HepG2 (cell line): Measurements from ENCODE around the gene CSTB. TPM values are rescaled to one million over a fixed set of nuclear protein-coding genes. Genes with fewer than 3 reads are reported as not detected.

Experiments
- CCDC6 ChIP-seq: sonication (generic); formaldehyde crosslinking; IDR thresholded peaks from 2 replicates; pipeline ENCODE4 v1.8.1; 2022; ENCODE audit warnings: mild to moderate bottlenecking, missing genetic modification reagents, moderate library complexity
- DNMT1 ChIP-seq: sonication (generic); formaldehyde crosslinking; IDR thresholded peaks from 2 replicates; pipeline ENCODE4 v1.5.1; 2020; ENCODE audit warnings: mild to moderate bottlenecking, missing genetic modification reagents
- DNMT3B ChIP-seq: conservative IDR thresholded peaks from 2 replicates; pipeline ENCODE4 v1.6.1; 2016; ENCODE audit warnings: missing biosample characterization, control low read depth
- DRAP1 ChIP-seq: IDR thresholded peaks from 2 replicates; pipeline ENCODE4 v1.6.1; 2016; ENCODE audit warnings: missing genetic modification reagents, missing compliant biosample characterization
- HBP1 ChIP-seq: IDR thresholded peaks from 2 replicates; pipeline ENCODE4 v1.6.1; 2016; ENCODE audit warnings: low read depth, control low read depth
- HOMEZ ChIP-seq: IDR thresholded peaks from 2 replicates; pipeline ENCODE4 v1.6.1; 2016; ENCODE audit warnings: low read depth
- HOXA3 ChIP-seq: sonication (generic); formaldehyde crosslinking; IDR thresholded peaks from 2 replicates; pipeline ENCODE4 v1.5.0; 2020; ENCODE audit warnings: missing genetic modification reagents
- JDP2 ChIP-seq: sonication (generic); formaldehyde crosslinking; IDR thresholded peaks from 2 replicates; pipeline ENCODE4 v1.8.1; 2022; ENCODE audit warnings: missing genetic modification reagents, borderline replicate concordance
- MAFF ChIP-seq: IDR thresholded peaks from 2 replicates; pipeline ENCODE4 v1.6.1; 2011; ENCODE audit warnings: low read depth, low read length, improper control_type of control experiment
- PBX2 ChIP-seq: IDR thresholded peaks from 2 replicates; pipeline ENCODE4 v1.6.1; 2016; ENCODE audit warnings: control low read depth
- RAD21 ChIP-seq: fragments of 450-650 bp; formaldehyde crosslinking; IDR thresholded peaks from 2 replicates; pipeline ENCODE4 v1.5.0; 2020; ENCODE audit warnings: mild to moderate bottlenecking
- REXO4 ChIP-seq: sonication (generic); formaldehyde crosslinking; IDR thresholded peaks from 2 replicates; pipeline ENCODE4 v1.8.0; 2022; ENCODE audit warnings: missing genetic modification reagents, mild to moderate bottlenecking, borderline replicate concordance
- SAFB2 ChIP-seq: sonication (generic); formaldehyde crosslinking; IDR thresholded peaks from 2 replicates; pipeline ENCODE4 v1.5.1; 2020; ENCODE audit warnings: missing genetic modification reagents, low read depth, mild to moderate bottlenecking, borderline replicate concordance
- TCF7 ChIP-seq: sonication (generic); IDR thresholded peaks from 2 replicates; pipeline ENCODE4 v1.6.1; 2016; ENCODE audit warnings: antibody characterized with exemption, low read depth
- TFAP4 ChIP-seq: sonication (generic); IDR thresholded peaks from 2 replicates; pipeline ENCODE4 v1.6.1; 2016; ENCODE audit warnings: low read depth, borderline replicate concordance
- ZFX ChIP-seq: sonication (generic); formaldehyde crosslinking; IDR thresholded peaks from 2 replicates; pipeline ENCODE4 v1.4.0; 2020; ENCODE audit warnings: mild to moderate bottlenecking, low read depth, missing genetic modification reagents, moderate library complexity
- ZNF503 ChIP-seq: sonication (generic); formaldehyde crosslinking; IDR thresholded peaks from 2 replicates; pipeline ENCODE4 v1.4.0; 2020; ENCODE audit warnings: missing genetic modification reagents
- ZNF605 ChIP-seq: sonication (generic); formaldehyde crosslinking; IDR thresholded peaks from 2 replicates; pipeline ENCODE4 v1.8.0; 2022; ENCODE audit warnings: mild to moderate bottlenecking, missing genetic modification reagents
- ZNF691 ChIP-seq: sonication (generic); formaldehyde crosslinking; IDR thresholded peaks from 2 replicates; pipeline ENCODE4 v1.4.0; 2020; ENCODE audit warnings: missing genetic modification reagents, low read depth, mild to moderate bottlenecking, borderline replicate concordance
- ZNF761 ChIP-seq: sonication (generic); formaldehyde crosslinking; conservative IDR thresholded peaks from 2 replicates; pipeline ENCODE4 v1.4.0; 2020; ENCODE audit warnings: mild to moderate bottlenecking, missing genetic modification reagents
- ZNF766 ChIP-seq: sonication (generic); formaldehyde crosslinking; IDR thresholded peaks from 2 replicates; pipeline ENCODE4 v1.5.0; 2020; ENCODE audit warnings: missing genetic modification reagents, borderline replicate concordance
- ZZZ3 ChIP-seq: sonication (generic); formaldehyde crosslinking; IDR thresholded peaks from 2 replicates; pipeline ENCODE4 v1.4.0; 2020; ENCODE audit warnings: missing genetic modification reagents, mild to moderate bottlenecking, borderline replicate concordance
- polyA plus RNA-seq, 8 experiments: library from polyadenylated mRNA; depleted of rRNA in 3 of 8; stranded (reverse) in 7 of 8; unstranded in 1 of 8; fragments of >200 nt; fragmentation: Illumina TruSeq in 4 of 8; extraction: Trizol in 4 of 8; gene quantifications; 2 replicates each; pipeline versions ENCODE4 v1.2.1 to v1.2.3, GENCODE V29; 2011 to 2016; ENCODE audit warnings: low read depth in 4 of 8, missing spikeins in 1 of 8, mixed read lengths in 1 of 8; ENCODE audit not compliant: insufficient read depth in 1 of 8
- total RNA-seq, 5 experiments: library from RNA; depleted of rRNA; stranded (reverse); fragments of >200 nt; fragmentation: Illumina TruSeq; extraction: Trizol; gene quantifications; 2 replicates each; pipeline ENCODE4 v1.2.3, GENCODE V29; 2016; ENCODE audit warnings: low read depth in 1 of 5

Gene CSTB
- total and polyA plus RNA-seq, 2 of the 13 experiments (the other 11 are each of a cell fraction or from before 2014, with no cell fraction given) = 11.7 to 94.1 TPM

GRCh38 chr21:43766734-43767497, 9.2 kb downstream of the CSTB start (continued):
- TF ChIP-seq HBP1 (CRISPR knock-in tag) (no peak), DNMT3B (no peak), PBX2 (no peak), JDP2 (CRISPR knock-in tag) (no peak), SAFB2 (CRISPR knock-in tag) (peak; percentile 68; the same call in 1 of the 2 replicates), TCF7 (no peak), HOXA3 (no peak), ZFX (CRISPR knock-in tag) (peak; percentile 28; the same call in 1 of the 2 replicates), TFAP4 (peak; percentile 46; the same call in 1 of the 2 replicates), ZZZ3 (CRISPR knock-in tag) (peak; percentile 27; the same call in 1 of the 2 replicates), MAFF (no peak), HOMEZ (CRISPR knock-in tag) (no peak), ZNF605 (CRISPR knock-in tag) (no peak), REXO4 (no peak), ZNF691 (CRISPR knock-in tag) (no peak), ZNF503 (CRISPR knock-in tag) (no peak), ZNF761 (CRISPR knock-in tag) (no peak), DRAP1 (CRISPR knock-in tag) (no peak), CCDC6 (no peak), RAD21 (no peak), DNMT1 (CRISPR knock-in tag) (no peak), ZNF766 (no peak)
